Spleen (tissue), 11 donors: ENCODE data around the gene MRPL23. TPM values are rescaled to one million over a fixed set of nuclear protein-coding genes. Genes with fewer than 3 reads are reported as not detected.

Experiments used
- DNase-seq: peaks from one replicate; pipeline ENCODE4 v3.0.0-alpha.2; 2020
- H3K27ac ChIP-seq, 8 donors: fragments of 200-600 bp; sonication (generic) in 7 of 8; 1 replicate in 4 of 8; 2 replicates in 4 of 8; pipeline versions ENCODE4 v1.5.0 to v1.8.0; 2016 to 2021; ENCODE audit warnings: inconsistent platforms in 4 of 8, mild to moderate bottlenecking in 4 of 8, moderate library complexity in 1 of 8
- H3K27me3 ChIP-seq, 7 donors: fragments of 200-600 bp; sonication (generic) in 6 of 7; replicated peaks in 1 of 7; 1 replicate in 4 of 7; 2 replicates in 3 of 7; pipeline versions ENCODE4 v1.5.0 to v1.8.0; 2016 to 2021; ENCODE audit warnings: inconsistent platforms in 3 of 7, mild to moderate bottlenecking in 1 of 7
- H3K36me3 ChIP-seq, 6 donors: fragments of 200-600 bp; sonication (generic) in 5 of 6; 1 replicate in 4 of 6; 2 replicates in 2 of 6; pipeline versions ENCODE4 v1.5.0 to v1.8.0; 2016 to 2021; ENCODE audit warnings: inconsistent platforms in 2 of 6
- H3K4me1 ChIP-seq, 6 donors: fragments of 200-600 bp; sonication (generic) in 5 of 6; 1 replicate in 3 of 6; 2 replicates in 3 of 6; pipeline versions ENCODE4 v1.5.0 to v1.8.0; 2016 to 2021; ENCODE audit warnings: inconsistent platforms in 3 of 6
- H3K4me3 ChIP-seq, 8 donors: fragments of 200-600 bp; sonication (generic) in 7 of 8; 1 replicate in 4 of 8; 2 replicates in 4 of 8; pipeline versions ENCODE4 v1.5.0 to v1.8.0; 2016 to 2021; ENCODE audit warnings: inconsistent platforms in 4 of 8, mild to moderate bottlenecking in 4 of 8, moderate library complexity in 2 of 8
- H3K9me3 ChIP-seq, 8 donors: fragments of 200-600 bp; sonication (generic) in 7 of 8; 1 replicate in 4 of 8; 2 replicates in 4 of 8; pipeline versions ENCODE4 v1.5.0 to v1.8.0; 2016 to 2021; ENCODE audit warnings: inconsistent platforms in 4 of 8
- CTCF ChIP-seq, 11 experiments: fragments of 200-600 bp in 7 of 11; fragments of 450-650 bp in 4 of 11; sonication (generic) in 4 of 11; IDR thresholded peaks in 8 of 11; conservative IDR thresholded peaks in 3 of 11; 1 replicate in 7 of 11; 2 replicates in 4 of 11; pipeline versions ENCODE4 v1.4.0 to v1.8.0; 2016 to 2021; ENCODE audit warnings: antibody characterized with exemption in 11 of 11, inconsistent platforms in 4 of 11, mild to moderate bottlenecking in 1 of 11
- POLR2A ChIP-seq, 3 donors: fragments of 450-650 bp; IDR thresholded peaks; one replicate each; pipeline ENCODE4 v1.5.1; 2017; ENCODE audit warnings: antibody characterized with exemption in 3 of 3, mild to moderate bottlenecking in 1 of 3
- POLR2AphosphoS5 ChIP-seq, 3 donors: sonication (generic); formaldehyde crosslinking; IDR thresholded peaks; one replicate each; pipeline ENCODE4 v1.5.1; 2017; ENCODE audit warnings: antibody characterized with exemption in 3 of 3
- WGBS, 5 donors: extraction: QIAGEN DNeasy Blood & Tissue Kit in 3 of 5; methylation state at CpG; one replicate each; pipeline versions ENCODE4 v1.1.5 to v1.1.7; 2013 to 2018; 5-methylcytosine and 5-hydroxymethylcytosine counted together
- intact Hi-C: fragments of 100-400 bp; cut with DNase I; formaldehyde crosslinking; loops from one replicate; pipeline ENCODE4 v1.15.0; 2023; ENCODE audit warnings: low total_unique reads
- polyA plus RNA-seq, 3 donors: library from polyadenylated mRNA; stranded (reverse); fragments of 200-250 nt; gene quantifications; one replicate each; pipeline ENCODE4 v1.2.1, GENCODE V29; 2013
- total RNA-seq, 7 donors: library from RNA; depleted of rRNA in 3 of 7; stranded (reverse); fragments of >200 nt in 3 of 7; fragmentation: NEBNext Ultra II Directional in 4 of 7; extraction: Animal tissue kit (Norgen Biotek cat#: 25700) in 4 of 7; gene quantifications; one replicate each; pipeline versions ENCODE4 v1.1.0 to v1.2.1, GENCODE V29; 2016 to 2021
- donor health status: healthy with polysubstance abuse.
- donor health status: DM: no; HTN: no; CAD: no; lungs with moderate emphysema.
- donor health status: DM: no; HTN: no; CAD: no.
- donor health status: Bipolar disorder and iron deficiency.
- donor health status: healthy.
- donor health status: DM: no; HTN: no; CAD: no.
- donor health status: DM: yes; HTN: yes; CAD: no.

MRPL23 gene
- total and polyA plus RNA-seq, 10 donors, result 32.5 to 160 (median 54.0) TPM

- 83 to 91% (median 90%) methylated on average over 22 of the region's 22 CpGs for WGBS, 5 donors
- no peaks in the 10 kb centered on the region for H3K9me3 ChIP-seq
- DNase-seq, result peak; percentile 60
- no peak for TF ChIP-seq CTCF (IDR thresholded peaks at IDR 0.05 in 8 of 11, conservative IDR thresholded peaks at IDR 0.05 in 3 of 11)
- TF ChIP-seq POLR2AphosphoS5 (IDR thresholded peaks at IDR 0.05), result no peak
- no peak for TF ChIP-seq POLR2A (IDR thresholded peaks at IDR 0.05)
- no peak overlapping the region for H3K27ac ChIP-seq
- H3K4me1 ChIP-seq, result peaks cover 0 to 9% (median 0%) of the 10 kb centered on the region in 6 donors
- peaks cover 0 to 50% (median 0%) of the 10 kb centered on the region in 7 donors for H3K27me3 ChIP-seq
- intact Hi-C loops, result no loop called here
- no peak overlapping the region for H3K4me3 ChIP-seq
- H3K36me3 ChIP-seq, result no peaks in the 10 kb centered on the region
Measured at GRCh38 chr11:1923201-1923956, 23.8 kb upstream of the MRPL23 start.

- no peaks in the 10 kb centered on the region for H3K9me3 ChIP-seq
- H3K4me3 ChIP-seq, result no peak overlapping the region
- no peaks in the 10 kb centered on the region for H3K36me3 ChIP-seq
- WGBS, 5 donors, result 77 to 85% (median 82%) methylated on average over 17 of the region's 17 CpGs
- H3K27me3 ChIP-seq, result peaks cover 0 to 50% (median 0%) of the 10 kb centered on the region in 7 donors
- no peak overlapping the region for H3K27ac ChIP-seq
- peaks cover 0 to 9% (median 0%) of the 10 kb centered on the region in 6 donors for H3K4me1 ChIP-seq
- intact Hi-C loops, result no loop called here
- TF ChIP-seq POLR2AphosphoS5 (IDR thresholded peaks at IDR 0.05) (no peak), POLR2A (IDR thresholded peaks at IDR 0.05) (no peak), CTCF (IDR thresholded peaks at IDR 0.05 in 8 of 11, conservative IDR thresholded peaks at IDR 0.05 in 3 of 11) (no peak)
- DNase-seq, result peak; percentile 72
Measured at GRCh38 chr11:1924181-1924580, 23.0 kb upstream of the MRPL23 start.

GRCh38 chr11:1924646-1925372, 22.3 kb upstream of the MRPL23 start:
- DNase-seq, result peak; percentile 69
- peaks cover 0 to 9% (median 0%) of the 10 kb centered on the region in 6 donors for H3K4me1 ChIP-seq
- no peaks in the 10 kb centered on the region for H3K36me3 ChIP-seq
- H3K4me3 ChIP-seq, result no peak overlapping the region
- TF ChIP-seq POLR2AphosphoS5 (IDR thresholded peaks at IDR 0.05), result no peak
- no peak for TF ChIP-seq POLR2A (IDR thresholded peaks at IDR 0.05)
- TF ChIP-seq CTCF (IDR thresholded peaks at IDR 0.05 in 8 of 11, conservative IDR thresholded peaks at IDR 0.05 in 3 of 11), result no peak
- 86 to 93% (median 90%) methylated on average over 14 to 21 of the region's 21 CpGs for WGBS, 5 donors
- H3K9me3 ChIP-seq, result no peaks in the 10 kb centered on the region
- intact Hi-C loops, result no loop called here
- H3K27ac ChIP-seq, result no peak overlapping the region
- peaks cover 0 to 50% (median 0%) of the 10 kb centered on the region in 7 donors for H3K27me3 ChIP-seq
